Muscle layer of colon (tissue), 2 donors: ENCODE measurements around the gene RAC3.
A peak's percentile ranks its signal among the peaks of the same experiment; 100 is the strongest.

ENCODE experiments used
- H3K27ac ChIP-seq: one replicate; pipeline ENCODE4 v1.7.0; 2013; ENCODE audit warnings: low read depth, mild to moderate bottlenecking, low read length, moderate library complexity
- H3K27me3 ChIP-seq, 2 donors: one replicate each; pipeline ENCODE4 v1.7.0; 2013; ENCODE audit warnings: low read length in 2 of 2, mild to moderate bottlenecking in 2 of 2; ENCODE audit not compliant: insufficient read depth in 2 of 2, control insufficient read depth in 1 of 2
- H3K36me3 ChIP-seq: one replicate; pipeline ENCODE4 v1.7.0; 2013; ENCODE audit warnings: mild to moderate bottlenecking, low read length; ENCODE audit not compliant: insufficient read depth
- H3K4me1 ChIP-seq: one replicate; pipeline ENCODE4 v1.7.0; 2013; ENCODE audit warnings: mild to moderate bottlenecking, low read length; ENCODE audit not compliant: insufficient read depth
- H3K4me3 ChIP-seq, 2 donors: one replicate each; pipeline ENCODE4 v1.7.0; 2013; ENCODE audit warnings: low read length in 2 of 2, low read depth in 1 of 2, mild to moderate bottlenecking in 1 of 2, moderate library complexity in 1 of 2
- H3K9ac ChIP-seq: one replicate; pipeline ENCODE4 v1.7.0; 2013; ENCODE audit warnings: low read length
- H3K9me3 ChIP-seq: one replicate; pipeline ENCODE4 v1.7.0; 2013; ENCODE audit warnings: mild to moderate bottlenecking, low read length
- donor health status: abdominal sarcoma.
- donor health status: Adenocarcinoma of cecum.

The RAC3 gene

GRCh38 chr17:82031303-82031884 is at the start of gene RAC3:
TSS of gene RAC3 (plus strand) at chr17:82031678. CDS start at chr17:82031762, 84 bp downstream.
- Histone ChIP-seq H3K27ac (no peak within 1 kb of the TSS), H3K9me3 (no peaks in the 10 kb centered on the region), H3K36me3 (no peaks in the 10 kb centered on the region), H3K27me3 (peaks cover 13 to 25% of the 10 kb centered on the region in 2 donors), H3K9ac (no peak within 1 kb of the TSS), H3K4me3 (peak within 1 kb of the TSS; percentile 27 to 32), H3K4me1 (peaks cover 13% of the 10 kb centered on the region)

DNA sequence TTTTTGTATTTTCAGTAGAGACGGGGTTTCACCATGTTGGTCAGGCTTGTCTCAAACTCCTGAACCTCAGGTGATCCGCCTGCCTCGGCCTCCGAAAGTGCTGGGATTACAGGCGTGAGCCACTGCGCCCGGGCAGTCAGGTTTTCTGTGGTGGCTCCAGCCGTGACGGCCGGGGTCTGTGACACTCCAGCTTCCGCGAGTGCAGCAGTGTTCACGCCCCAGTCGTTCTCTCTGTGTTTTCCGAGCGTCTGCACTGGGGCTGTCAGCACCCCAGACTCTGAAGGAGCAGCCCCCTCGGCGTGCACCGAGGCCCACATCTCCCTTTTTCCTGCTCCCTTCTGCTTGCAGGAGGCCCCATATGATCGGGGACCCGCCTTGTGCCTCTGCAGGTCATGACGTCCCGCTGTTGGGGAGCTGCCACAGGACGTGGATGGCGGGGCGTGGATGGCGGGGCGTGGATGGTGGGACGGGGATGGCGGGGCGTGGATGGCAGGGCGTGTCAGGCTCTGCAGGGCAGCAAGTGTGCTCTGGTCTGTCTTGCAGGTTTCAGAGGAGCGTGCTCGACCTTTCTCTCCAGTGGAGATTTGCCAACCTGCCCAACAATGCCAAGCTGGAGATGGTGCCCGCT is 48.4 kb upstream of the RAC3 start:
- Histone ChIP-seq H3K27ac (no peak overlapping the region), H3K27me3 (no peaks in the 10 kb centered on the region), H3K9me3 (no peaks in the 10 kb centered on the region), H3K4me1 (no peaks in the 10 kb centered on the region), H3K36me3 (peaks cover 20% of the 10 kb centered on the region), H3K4me3 (no peak overlapping the region), H3K9ac (no peak overlapping the region)

GRCh38 chr17:81983639-81984373 is 47.7 kb upstream of the RAC3 start:
- no peaks in the 10 kb centered on the region for H3K9me3 ChIP-seq
- H3K36me3 ChIP-seq = peaks cover 20% of the 10 kb centered on the region
- no peak overlapping the region for H3K27ac ChIP-seq
- H3K4me3 ChIP-seq = no peak overlapping the region
- H3K9ac ChIP-seq = no peak overlapping the region
- no peaks in the 10 kb centered on the region for H3K27me3 ChIP-seq
- H3K4me1 ChIP-seq = no peaks in the 10 kb centered on the region

DNA sequence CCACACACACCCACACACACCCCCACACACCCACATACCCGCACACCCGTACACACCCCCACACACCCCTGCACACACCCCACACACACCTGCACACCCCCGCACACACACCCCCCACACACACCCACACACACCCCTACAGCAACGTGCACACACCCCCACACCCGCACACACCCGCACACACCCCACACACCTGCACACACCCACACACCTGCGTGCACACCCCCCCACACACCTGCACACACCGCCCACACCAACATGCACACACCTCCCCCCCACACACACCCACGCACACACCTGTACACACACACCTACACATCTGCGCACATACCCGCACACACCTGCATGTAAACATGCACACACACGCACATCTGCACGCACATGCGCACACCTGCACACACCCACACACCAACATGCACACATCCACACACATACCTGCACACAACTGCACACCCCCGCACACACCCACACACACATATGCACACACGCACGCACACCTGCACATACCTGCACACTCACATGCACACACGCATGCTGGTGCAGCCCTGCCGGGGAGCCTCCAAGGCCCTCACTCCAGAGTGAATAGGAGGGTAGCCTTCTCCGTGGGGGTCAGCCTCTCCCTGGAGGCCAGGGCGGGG is 46.6 kb upstream of the RAC3 start:
- Histone ChIP-seq H3K4me1 (no peaks in the 10 kb centered on the region), H3K36me3 (peaks cover 20% of the 10 kb centered on the region), H3K27me3 (no peaks in the 10 kb centered on the region), H3K9me3 (no peaks in the 10 kb centered on the region), H3K27ac (no peak overlapping the region), H3K9ac (no peak overlapping the region), H3K4me3 (no peak overlapping the region)

DNA sequence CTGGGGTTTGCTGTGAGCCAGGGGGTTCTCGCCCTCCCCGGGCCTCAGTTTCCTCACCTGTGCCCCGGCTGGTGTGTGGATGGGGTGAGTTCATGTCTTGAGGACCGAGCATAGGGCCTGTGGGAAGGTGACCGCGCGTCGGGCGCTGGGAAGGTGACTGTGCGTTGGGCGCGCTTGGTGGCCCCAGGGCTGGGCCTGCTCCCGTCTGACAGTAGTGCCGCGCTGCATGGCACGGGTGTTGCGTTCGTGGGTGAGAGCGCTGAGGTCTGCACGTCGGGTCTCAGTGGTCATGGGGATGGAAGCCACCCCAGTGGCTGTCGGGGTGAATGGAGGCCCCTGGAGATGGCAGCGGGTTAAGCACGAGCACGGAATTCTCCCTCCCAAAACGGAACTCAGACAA is 44.9 kb upstream of the RAC3 start:
- Histone ChIP-seq H3K4me1 (peaks cover 7% of the 10 kb centered on the region), H3K9me3 (no peaks in the 10 kb centered on the region), H3K36me3 (peaks cover 14% of the 10 kb centered on the region), H3K4me3 (no peak overlapping the region), H3K27ac (no peak overlapping the region), H3K9ac (no peak overlapping the region), H3K27me3 (no peaks in the 10 kb centered on the region)

DNA sequence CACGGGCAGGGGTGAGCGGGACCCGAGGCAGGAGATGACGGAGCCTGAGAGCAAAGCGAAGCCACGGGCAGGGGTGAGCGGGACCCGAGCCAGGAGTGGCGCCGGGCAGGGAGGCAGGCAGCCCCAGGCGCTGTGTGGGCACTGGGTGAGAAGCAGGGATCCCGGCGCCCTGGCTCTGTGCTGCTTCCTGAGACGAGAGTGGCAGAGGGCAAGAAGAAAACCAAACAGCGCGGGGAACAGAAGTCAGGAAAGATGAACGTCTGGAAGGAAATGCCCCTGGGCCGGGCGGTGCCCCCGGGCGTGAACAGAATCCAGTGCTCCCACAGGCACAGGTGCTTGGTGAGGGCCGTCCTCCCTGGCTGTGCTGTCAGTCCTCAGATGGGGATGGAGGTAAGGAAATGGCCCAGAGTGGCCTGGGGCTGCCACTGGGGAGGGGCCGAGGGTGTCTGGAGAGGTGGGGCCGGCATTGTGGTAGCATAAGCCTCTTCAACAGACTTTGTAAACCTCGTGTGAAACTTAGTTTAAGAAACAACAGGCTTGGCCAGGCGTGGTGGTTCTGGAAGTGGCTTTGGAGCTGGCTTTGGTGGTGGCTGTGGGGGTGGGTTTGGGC is 44.2 kb upstream of the RAC3 start:
- Histone ChIP-seq H3K27ac (no peak overlapping the region), H3K4me1 (peaks cover 10% of the 10 kb centered on the region), H3K9me3 (no peaks in the 10 kb centered on the region), H3K4me3 (no peak overlapping the region), H3K27me3 (no peaks in the 10 kb centered on the region), H3K36me3 (peaks cover 14% of the 10 kb centered on the region), H3K9ac (no peak overlapping the region)

GRCh38 chr17:81990836-81991683 is 40.4 kb upstream of the RAC3 start:
- H3K4me3 ChIP-seq = peak overlapping the region in 1 of 2 donors; percentile 53
- peaks cover under 1% of the 10 kb centered on the region for H3K36me3 ChIP-seq
- H3K27ac ChIP-seq = peak overlapping the region; percentile 64
- H3K27me3 ChIP-seq = no peaks in the 10 kb centered on the region
- H3K4me1 ChIP-seq = peaks cover 17% of the 10 kb centered on the region
- H3K9me3 ChIP-seq = no peaks in the 10 kb centered on the region
- no peak overlapping the region for H3K9ac ChIP-seq

- Histone ChIP-seq H3K9me3 (no peaks in the 10 kb centered on the region), H3K4me1 (peaks cover 17% of the 10 kb centered on the region), H3K27ac (peak overlapping the region; percentile 64), H3K27me3 (no peaks in the 10 kb centered on the region), H3K4me3 (peak overlapping the region; percentile 31 to 53), H3K36me3 (no peaks in the 10 kb centered on the region), H3K9ac (peak overlapping the region; percentile 21)
Measured at GRCh38 chr17:81991684-81992305, 39.7 kb upstream of the RAC3 start.

DNA sequence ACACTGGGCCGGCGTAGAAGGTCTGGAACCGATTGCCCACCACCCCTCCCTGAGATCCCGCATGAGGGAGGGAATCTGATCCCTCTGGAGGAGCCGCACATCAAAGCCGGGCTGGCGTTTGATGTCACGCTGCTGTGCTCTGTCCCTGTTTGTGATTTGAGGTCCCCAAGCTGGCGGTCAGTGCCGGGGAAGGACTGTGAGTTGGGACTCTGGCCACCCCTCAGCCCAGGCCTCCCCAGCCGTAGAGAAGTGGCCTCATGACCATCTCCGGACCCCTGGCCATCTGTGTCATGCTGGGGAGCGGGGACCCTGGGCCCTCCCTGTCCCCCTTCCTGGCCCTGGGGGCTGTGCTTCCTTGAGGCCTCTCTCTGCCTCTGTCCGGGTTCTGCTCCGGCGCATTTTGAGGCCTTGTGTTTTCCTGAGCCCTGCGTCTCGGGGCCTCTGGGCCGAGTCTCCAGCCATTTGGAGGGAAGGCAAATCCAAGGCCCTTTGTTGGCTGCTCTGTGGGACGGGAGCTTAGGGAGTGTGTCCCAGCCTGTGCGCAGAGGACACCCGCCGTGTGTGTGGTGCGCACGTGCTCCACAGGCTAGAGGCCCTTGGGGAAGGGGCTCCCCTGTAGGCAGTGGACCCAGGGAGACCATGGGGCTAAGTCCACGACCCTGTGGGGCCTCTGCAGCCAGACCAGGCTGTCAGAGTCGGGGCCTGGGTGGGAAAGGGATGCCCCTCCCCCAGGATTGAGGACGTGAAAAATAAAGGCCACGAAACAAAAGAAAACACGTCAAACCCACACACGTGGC is 39.0 kb upstream of the RAC3 start:
- Histone ChIP-seq H3K27me3 (no peaks in the 10 kb centered on the region), H3K9ac (peak overlapping the region; percentile 21), H3K4me1 (peaks cover 17% of the 10 kb centered on the region), H3K9me3 (no peaks in the 10 kb centered on the region), H3K36me3 (no peaks in the 10 kb centered on the region), H3K4me3 (peak overlapping the region; percentile 31 to 53), H3K27ac (peak overlapping the region; percentile 64)
